Limb (tissue), 2 donors: ENCODE data around the gene CYSTM1.

ENCODE experiments used
- DNase-seq, 2 donors: peaks; one replicate each; pipeline ENCODE4 v3.0.0-alpha.2; 2016; ENCODE audit errors: extremely low spot score in 2 of 2

CYSTM1 gene

GRCh38 chr5:140207250-140207964, 32.4 kb downstream of the CYSTM1 start:
- DNase-seq: no peak

- DNase-seq: no peak
Observed at GRCh38 chr5:140208065-140208464, 33.1 kb downstream of the CYSTM1 start.

- DNase-seq: no peak
Observed at GRCh38 chr5:140213370-140213983, 38.5 kb downstream of the CYSTM1 start.

GRCh38 chr5:140214831-140215230, 39.8 kb downstream of the CYSTM1 start:
- no peak for DNase-seq

GRCh38 chr5:140215276-140215675, 40.3 kb downstream of the CYSTM1 start:
- DNase-seq: no peak

GRCh38 chr5:140216478-140217074, 41.6 kb downstream of the CYSTM1 start:
- no peak for DNase-seq

GRCh38 chr5:140217299-140218026, 42.5 kb downstream of the CYSTM1 start:
- DNase-seq: no peak

- no peak for DNase-seq
Observed at GRCh38 chr5:140219068-140219991, 44.3 kb downstream of the CYSTM1 start.

- DNase-seq: no peak
Observed at GRCh38 chr5:140220032-140220697, 45.2 kb downstream of the CYSTM1 start.

- DNase-seq: no peak
Observed at GRCh38 chr5:140220698-140221064, 45.7 kb downstream of the CYSTM1 start.

GRCh38 chr5:140221697-140222223, 46.8 kb downstream of the CYSTM1 start:
- no peak for DNase-seq

- DNase-seq: no peak
Observed at GRCh38 chr5:140222416-140222815, 47.4 kb downstream of the CYSTM1 start.

GRCh38 chr5:140223567-140223966, 48.6 kb downstream of the CYSTM1 start:
- DNase-seq: no peak

- DNase-seq: no peak
Observed at GRCh38 chr5:140224658-140225057, 49.7 kb downstream of the CYSTM1 start.

GRCh38 chr5:140225396-140225795, 50.4 kb downstream of the CYSTM1 start:
- no peak for DNase-seq

GRCh38 chr5:140227046-140227445, 52.1 kb downstream of the CYSTM1 start:
- DNase-seq: no peak

- no peak for DNase-seq
Observed at GRCh38 chr5:140228364-140228837, 53.4 kb downstream of the CYSTM1 start.

- no peak for DNase-seq
Observed at GRCh38 chr5:140230373-140230772, 55.4 kb downstream of the CYSTM1 start.

GRCh38 chr5:140232731-140233130, 57.7 kb downstream of the CYSTM1 start:
- DNase-seq: no peak

- DNase-seq: no peak
Observed at GRCh38 chr5:140234377-140234989, 59.5 kb downstream of the CYSTM1 start.
